GM11168 (cell line): ENCODE results near the gene FOXD4L5.
"Not testable (repeated sequence)": the region's sequence is repeated elsewhere in the genome, so short reads cannot be mapped to it uniquely, and the experiment has no call there.

Source experiments
- in situ Hi-C: fragments of 300-500 bp; cut with MboI; formaldehyde crosslinking; loops from one replicate; pipeline ENCODE4 v1.12.0; 2022; ENCODE audit warnings: low sequenced_read_pairs; ENCODE audit not compliant: unreplicated experiment

Gene FOXD4L5

GRCh38 chr9:65285109-65285508, at the start of gene FOXD4L5:
Gene FOXD4L5 (minus strand): TSS chr9:65285209. CDS start chr9:65284377, 832 bp downstream.
- in situ Hi-C loops = loop anchor here (5.0 kb wide), 1 partner anchor 452 kb away; the partner anchor contains the start of gene FOXD4L4

GRCh38 chr9:65283943-65284342, 1.1 kb downstream of the FOXD4L5 start:
- in situ Hi-C loops = not testable (repeated sequence)

GRCh38 chr9:65282976-65283375, 2.0 kb downstream of the FOXD4L5 start:
- in situ Hi-C loops = not testable (repeated sequence)
